Choroid plexus epithelial cell (primary cell): ENCODE measurements around the gene SYS1.

Source experiments
- DNase-seq: peaks from one replicate; pipeline ENCODE4 v3.0.0-alpha.2; 2010; ENCODE audit warnings: low read depth
- H3K4me3 ChIP-seq: 2 replicates; pipeline ENCODE4 v1.5.1; 2011; ENCODE audit warnings: low read depth, mild to moderate bottlenecking, control low read depth, low read length, moderate library complexity
- CTCF ChIP-seq: conservative IDR thresholded peaks from 2 replicates; pipeline ENCODE4 v1.5.1; 2011; ENCODE audit warnings: low read depth, mild to moderate bottlenecking, control low read depth, inconsistent platforms, low read length, moderate library complexity

Gene SYS1

GRCh38 chr20:45378191-45378590 lies 15.2 kb downstream of the SYS1 start, which contains the start of gene TP53TG5:
TP53TG5 (minus strand) TSS chr20:45378325; CDS start chr20:45378236, 89 bp downstream.
- TF ChIP-seq CTCF, result no peak
- no peak within 1 kb of the TSS for H3K4me3 ChIP-seq
- no peak for DNase-seq

- no peak for TF ChIP-seq CTCF
- no peak for DNase-seq
- H3K4me3 ChIP-seq, result no peak overlapping the region
Measured at GRCh38 chr20:45387274-45387673, 24.3 kb downstream of the SYS1 start.

GRCh38 chr20:45390931-45391330 lies 28.0 kb downstream of the SYS1 start:
- H3K4me3 ChIP-seq, result no peak overlapping the region
- DNase-seq, result no peak
- no peak for TF ChIP-seq CTCF

GRCh38 chr20:45391559-45391958 lies 28.6 kb downstream of the SYS1 start:
- no peak for DNase-seq
- H3K4me3 ChIP-seq, result no peak overlapping the region
- TF ChIP-seq CTCF, result no peak

GRCh38 chr20:45392733-45393132 lies 29.8 kb downstream of the SYS1 start:
- TF ChIP-seq CTCF, result peak; percentile 3
- DNase-seq, result no peak
- no peak overlapping the region for H3K4me3 ChIP-seq

- no peak overlapping the region for H3K4me3 ChIP-seq
- TF ChIP-seq CTCF, result no peak
- no peak for DNase-seq
Measured at GRCh38 chr20:45394221-45395113, 31.5 kb downstream of the SYS1 start.

- TF ChIP-seq CTCF, result no peak
- no peak overlapping the region for H3K4me3 ChIP-seq
- no peak for DNase-seq
Measured at GRCh38 chr20:45395114-45395415, 32.1 kb downstream of the SYS1 start.
